PC-3 (cell line): ENCODE data around the gene RPS26. TPM values are rescaled to one million over a fixed set of nuclear protein-coding genes. Genes with fewer than 3 reads are reported as not detected.
"Not testable (repeated sequence)": the region's sequence is repeated elsewhere in the genome, so short reads cannot be mapped to it uniquely, and the experiment has no call there.

Experiments
- ATAC-seq: fragments of 200-7000 bp; cut with Tn5 transposase; 2 replicates; pipeline ENCODE4 v1.9.1; 2020; ENCODE audit warnings: mild to moderate bottlenecking, moderate library complexity
- BruUV-seq: library from RNA; stranded (reverse); fragments of 400-500 nt; replicated peaks from 2 replicates; lab custom pipeline; 2021; lab: Mats Ljungman, UMichigan
- CTCF ChIA-PET: fragments of 300-600 bp; sonication (Branson Sonifier 250); formaldehyde crosslinking; loops from one replicate; lab custom pipeline; 2022; ENCODE audit warnings: antibody characterized with exemption; lab: Charles Lee
- POLR2A ChIA-PET: fragments of 300-600 bp; sonication (Branson Sonifier 250); formaldehyde crosslinking; loops from one replicate; lab custom pipeline; 2022; ENCODE audit warnings: antibody characterized with exemption; ENCODE audit not compliant: unreplicated experiment; lab: Charles Lee
- DNase-seq: peaks from one replicate; pipeline ENCODE4 v3.0.0-alpha.2; 2015
- H2AFZ ChIP-seq: fragments of 300-600 bp; sonication (generic); 2 replicates; pipeline ENCODE4 v1.6.0; 2016; ENCODE audit warnings: antibody characterized with exemption, low read length
- H3F3A ChIP-seq: fragments of 300-600 bp; sonication (generic); one replicate; pipeline ENCODE4 v1.6.0; 2017; ENCODE audit warnings: antibody characterized with exemption, low read length, control low read depth, mild to moderate bottlenecking; ENCODE audit not compliant: unreplicated experiment
- H3K27ac ChIP-seq: fragments of 300-600 bp; sonication (generic); 2 replicates; pipeline ENCODE4 v1.5.1; 2016; ENCODE audit warnings: mild to moderate bottlenecking, low read length
- H3K27me3 ChIP-seq: fragments of 300-600 bp; sonication (generic); 2 replicates; pipeline ENCODE4 v1.6.1; 2016; ENCODE audit warnings: low read length, mixed read lengths
- H3K36me3 ChIP-seq: fragments of 300-600 bp; sonication (generic); 2 replicates; pipeline ENCODE4 v1.6.1; 2016; ENCODE audit warnings: low read depth, mixed run types, low read length, mixed read lengths
- H3K4me1 ChIP-seq: fragments of 300-600 bp; sonication (generic); 2 replicates; pipeline ENCODE4 v1.5.1; 2016; ENCODE audit warnings: low read length; ENCODE audit not compliant: insufficient read depth
- H3K4me2 ChIP-seq: fragments of 300-600 bp; sonication (generic); 2 replicates; pipeline ENCODE4 v1.6.0; 2016; ENCODE audit warnings: low read length
- H3K4me3 ChIP-seq: fragments of 300-600 bp; sonication (generic); 2 replicates; pipeline ENCODE4 v1.5.1; 2016; ENCODE audit warnings: mild to moderate bottlenecking, low read length, mixed read lengths
- H3K79me2 ChIP-seq: fragments of 300-600 bp; sonication (generic); 2 replicates; pipeline ENCODE4 v1.6.1; 2017; ENCODE audit warnings: low read length, mixed read lengths
- H3K9ac ChIP-seq: fragments of 300-600 bp; sonication (generic); 2 replicates; pipeline ENCODE4 v1.6.0; 2016; ENCODE audit warnings: mild to moderate bottlenecking, low read length
- H3K9me2 ChIP-seq: fragments of 300-600 bp; sonication (generic); replicated peaks from 2 replicates; pipeline ENCODE4 v1.6.1; 2016; ENCODE audit warnings: mixed run types, low read length, mixed read lengths
- H3K9me3 ChIP-seq: fragments of 300-600 bp; sonication (generic); 2 replicates; pipeline ENCODE4 v1.6.1; 2016; ENCODE audit warnings: low read length, mixed read lengths
- H4K20me1 ChIP-seq: fragments of 300-600 bp; sonication (generic); 2 replicates; pipeline ENCODE4 v1.6.1; 2016; ENCODE audit warnings: low read length, mixed read lengths
- EZH2 ChIP-seq: fragments of 300-600 bp; sonication (generic); IDR thresholded peaks from one replicate; pipeline ENCODE4 v1.6.1; 2017; ENCODE audit warnings: antibody characterized with exemption, mild to moderate bottlenecking, low read length; ENCODE audit not compliant: unreplicated experiment
- EZH2phosphoT487 ChIP-seq: fragments of 300-600 bp; sonication (generic); IDR thresholded peaks from 2 replicates; pipeline ENCODE4 v1.6.1; 2018; ENCODE audit warnings: mild to moderate bottlenecking, antibody characterized with exemption, low read length, borderline replicate concordance
- intact Hi-C: fragments of 100-400 bp; cut with micrococcal nuclease; formaldehyde crosslinking; loops from 2 replicates; pipeline ENCODE4 v1.9.0; 2023
- total RNA-seq: library from RNA; depleted of rRNA; stranded (reverse); fragments of >200 nt; gene quantifications from 2 replicates; pipeline ENCODE4 v1.2.3, GENCODE V29; 2014
- TF ChIP-seq, protein P1 (sequence below): fragments of 300-600 bp; sonication (generic); conservative IDR thresholded peaks from 2 replicates; pipeline ENCODE4 v1.5.1; 2017; ENCODE audit warnings: antibody characterized with exemption, low read depth, mild to moderate bottlenecking, low read length

The RPS26 gene
- total RNA-seq, 1 experiment from 2014 or later: 320 TPM

DNA sequence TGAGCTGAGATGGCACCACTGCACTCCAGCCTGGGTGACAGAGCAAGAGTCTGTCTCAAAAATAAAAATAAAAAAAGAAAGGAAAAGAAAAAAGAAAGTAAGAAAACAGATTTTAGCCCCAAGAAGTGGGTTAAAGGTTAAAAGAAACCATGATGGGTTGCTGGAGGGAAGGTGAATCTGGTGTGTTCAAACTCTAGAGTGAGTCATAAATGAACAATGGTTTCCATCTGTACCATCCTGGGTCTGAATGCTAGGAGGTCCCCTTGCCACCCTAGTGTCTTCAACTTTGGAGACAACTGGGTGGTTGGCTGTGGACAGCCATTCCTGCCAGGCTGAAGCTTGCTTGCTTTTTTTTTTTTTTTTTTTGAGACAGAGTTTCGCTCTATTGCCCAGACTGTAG is 1.6 kb upstream of the RPS26 start:
- Histone ChIP-seq H3K4me3 (no peak overlapping the region), H3K4me1 (peaks cover 19% of the 10 kb centered on the region), H3K79me2 (peaks cover 24% of the 10 kb centered on the region), H3K9me2 (no peaks in the 10 kb centered on the region), H4K20me1 (peaks cover 17% of the 10 kb centered on the region), H3K36me3 (peaks cover 24% of the 10 kb centered on the region), H3K27me3 (no peaks in the 10 kb centered on the region), H3K4me2 (no peak overlapping the region), H3K9ac (no peak overlapping the region), H2AFZ (no peak overlapping the region), H3F3A (peaks cover 8% of the 10 kb centered on the region), H3K9me3 (no peaks in the 10 kb centered on the region), H3K27ac (no peak overlapping the region)
- intact Hi-C loops: loop anchor here (2.0 kb wide), 1 partner anchor 67 kb away; no protein-coding TSS in a partner anchor
- ChIA-PET CTCF (interaction anchor here (1.0 kb wide), 1 partner anchor 43 kb away, joined by 3 read pairs; the partner anchor contains the start of gene SUOX), POLR2A (no interaction called here)
- TF ChIP-seq EZH2phosphoT487: no peak
- TF ChIP-seq, protein P1, sequence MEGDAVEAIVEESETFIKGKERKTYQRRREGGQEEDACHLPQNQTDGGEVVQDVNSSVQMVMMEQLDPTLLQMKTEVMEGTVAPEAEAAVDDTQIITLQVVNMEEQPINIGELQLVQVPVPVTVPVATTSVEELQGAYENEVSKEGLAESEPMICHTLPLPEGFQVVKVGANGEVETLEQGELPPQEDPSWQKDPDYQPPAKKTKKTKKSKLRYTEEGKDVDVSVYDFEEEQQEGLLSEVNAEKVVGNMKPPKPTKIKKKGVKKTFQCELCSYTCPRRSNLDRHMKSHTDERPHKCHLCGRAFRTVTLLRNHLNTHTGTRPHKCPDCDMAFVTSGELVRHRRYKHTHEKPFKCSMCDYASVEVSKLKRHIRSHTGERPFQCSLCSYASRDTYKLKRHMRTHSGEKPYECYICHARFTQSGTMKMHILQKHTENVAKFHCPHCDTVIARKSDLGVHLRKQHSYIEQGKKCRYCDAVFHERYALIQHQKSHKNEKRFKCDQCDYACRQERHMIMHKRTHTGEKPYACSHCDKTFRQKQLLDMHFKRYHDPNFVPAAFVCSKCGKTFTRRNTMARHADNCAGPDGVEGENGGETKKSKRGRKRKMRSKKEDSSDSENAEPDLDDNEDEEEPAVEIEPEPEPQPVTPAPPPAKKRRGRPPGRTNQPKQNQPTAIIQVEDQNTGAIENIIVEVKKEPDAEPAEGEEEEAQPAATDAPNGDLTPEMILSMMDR: no peak
- TF ChIP-seq EZH2: no peak
- DNase-seq (no peak), ATAC-seq (no peak)
- BruUV-seq: no TSS peak

DNA sequence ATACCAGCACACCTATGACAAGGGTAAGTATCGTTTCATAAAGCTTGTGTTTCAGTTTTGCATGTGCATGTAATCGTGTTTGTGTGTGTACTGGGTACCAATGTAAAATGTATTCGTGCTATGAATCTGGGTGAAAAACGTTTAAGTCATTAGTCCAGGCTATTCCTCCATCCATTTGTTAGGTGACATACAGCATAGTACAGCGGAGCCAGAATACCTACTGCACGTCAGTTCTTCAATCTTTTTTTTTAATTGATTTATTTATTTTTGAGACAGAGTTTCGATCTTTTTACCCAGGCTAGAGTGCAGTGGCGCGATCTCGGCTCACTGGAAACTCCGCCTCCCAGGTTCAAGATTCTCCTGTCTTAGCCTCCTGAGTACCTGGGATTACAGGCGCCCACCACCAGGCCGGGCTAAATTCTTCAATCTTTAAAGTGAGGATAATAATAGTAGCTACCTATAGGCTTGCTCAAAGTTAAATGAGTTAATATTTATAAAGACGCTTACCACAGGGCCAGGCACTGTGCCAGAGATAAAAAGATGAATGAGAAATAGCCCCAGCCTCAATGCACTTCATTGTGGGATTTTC is 661 bp upstream of the RPS26 start:
- H3K79me2 ChIP-seq: peaks cover 24% of the 10 kb centered on the region
- no peaks in the 10 kb centered on the region for H3K9me2 ChIP-seq
- no peaks in the 10 kb centered on the region for H3K9me3 ChIP-seq
- peak overlapping the region; percentile 68 for H3K9ac ChIP-seq
- DNase-seq (no peak), ATAC-seq (peak; percentile 2; the same call in 1 of the 2 replicates)
- BruUV-seq: TSS peak; percentile 86
- peak overlapping the region; percentile 66 for H3K4me3 ChIP-seq
- intact Hi-C loops: loop anchor here (1.0 to 2.0 kb wide), 3 partner anchors 44 to 85 kb away; partner anchors contain the start of gene SUOX
- peaks cover 24% of the 10 kb centered on the region for H3K36me3 ChIP-seq
- peak overlapping the region; percentile 55 for H3K27ac ChIP-seq
- no peak for TF ChIP-seq EZH2phosphoT487
- no peak for TF ChIP-seq EZH2
- TF ChIP-seq, protein P1: no peak
- peaks cover 15% of the 10 kb centered on the region for H3F3A ChIP-seq
- ChIA-PET CTCF (interaction anchor here (1.0 kb wide), 1 partner anchor 44 kb away, joined by 3 read pairs; the partner anchor contains the start of gene SUOX), POLR2A (no interaction called here)
- H4K20me1 ChIP-seq: peaks cover 17% of the 10 kb centered on the region
- peaks cover 19% of the 10 kb centered on the region for H3K4me1 ChIP-seq
- peak overlapping the region; percentile 91 for H3K4me2 ChIP-seq
- H3K27me3 ChIP-seq: no peaks in the 10 kb centered on the region
- H2AFZ ChIP-seq: peak overlapping the region; percentile 77

DNA sequence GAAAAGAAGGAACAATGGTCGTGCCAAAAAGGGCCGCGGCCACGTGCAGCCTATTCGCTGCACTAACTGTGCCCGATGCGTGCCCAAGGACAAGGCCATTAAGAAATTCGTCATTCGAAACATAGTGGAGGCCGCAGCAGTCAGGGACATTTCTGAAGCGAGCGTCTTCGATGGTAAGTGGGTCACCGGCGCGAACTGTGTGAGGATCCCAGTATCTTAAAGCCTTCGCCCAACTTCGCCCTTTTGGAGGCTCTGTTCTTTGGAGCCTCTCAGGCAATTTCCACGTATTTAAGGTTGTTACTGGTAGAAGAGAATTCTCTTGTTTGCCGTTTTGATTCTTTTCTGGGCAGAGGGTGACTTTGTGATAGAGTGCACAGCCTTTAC is 704 bp downstream of the RPS26 start:
- Histone ChIP-seq H3K4me1 (peaks cover 19% of the 10 kb centered on the region), H4K20me1 (peaks cover 17% of the 10 kb centered on the region), H3K79me2 (peaks cover 24% of the 10 kb centered on the region), H3K36me3 (peaks cover 24% of the 10 kb centered on the region), H3K27ac (peak overlapping the region; percentile 76; the same call in 1 of the 2 replicates), H3K4me2 (peak overlapping the region; percentile 87), H3K9ac (peak overlapping the region; percentile 96), H3F3A (peaks cover 15% of the 10 kb centered on the region), H3K4me3 (peak overlapping the region; percentile 80)
- H3K9me3 ChIP-seq, intact Hi-C loops, POLR2A ChIA-PET, H2AFZ ChIP-seq, H3K27me3 ChIP-seq, DNase-seq, H3K9me2 ChIP-seq, ATAC-seq, CTCF ChIA-PET: not testable (repeated sequence)
- BruUV-seq: TSS peak; percentile 86
